LNCaP clone FGC (cell line): Measurements from ENCODE around the gene NOD2.

Experiments
- DNase-seq: peaks from one replicate; pipeline ENCODE4 v3.0.0-alpha.2; 2011; ENCODE audit warnings: low read depth
- H3K4me3 ChIP-seq: 2 replicates; pipeline ENCODE4 v1.5.1; 2011; ENCODE audit warnings: mild to moderate bottlenecking, low read depth, low read length, control low read depth
- TF ChIP-seq, protein P1 (sequence below): IDR thresholded peaks from 2 replicates; pipeline ENCODE4 v1.5.1; 2012; ENCODE audit warnings: mild to moderate bottlenecking; ENCODE audit not compliant: control insufficient read depth, insufficient read depth; ENCODE audit errors: extremely low read depth

NOD2 gene

DNA sequence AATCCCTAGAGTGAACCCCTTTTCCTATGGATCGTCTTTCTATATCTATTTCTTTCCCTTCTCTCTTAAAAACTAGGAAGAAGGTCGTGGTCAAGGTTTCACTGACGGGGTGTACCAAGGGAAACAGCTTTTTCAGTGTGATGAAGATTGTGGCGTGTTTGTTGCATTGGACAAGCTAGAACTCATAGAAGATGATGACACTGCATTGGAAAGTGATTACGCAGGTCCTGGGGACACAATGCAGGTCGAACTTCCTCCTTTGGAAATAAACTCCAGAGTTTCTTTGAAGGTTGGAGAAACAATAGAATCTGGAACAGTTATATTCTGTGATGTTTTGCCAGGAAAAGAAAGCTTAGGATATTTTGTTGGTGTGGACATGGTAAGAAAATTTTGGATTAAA, 58.1 kb downstream of the NOD2 start:
- TF ChIP-seq, protein P1, sequence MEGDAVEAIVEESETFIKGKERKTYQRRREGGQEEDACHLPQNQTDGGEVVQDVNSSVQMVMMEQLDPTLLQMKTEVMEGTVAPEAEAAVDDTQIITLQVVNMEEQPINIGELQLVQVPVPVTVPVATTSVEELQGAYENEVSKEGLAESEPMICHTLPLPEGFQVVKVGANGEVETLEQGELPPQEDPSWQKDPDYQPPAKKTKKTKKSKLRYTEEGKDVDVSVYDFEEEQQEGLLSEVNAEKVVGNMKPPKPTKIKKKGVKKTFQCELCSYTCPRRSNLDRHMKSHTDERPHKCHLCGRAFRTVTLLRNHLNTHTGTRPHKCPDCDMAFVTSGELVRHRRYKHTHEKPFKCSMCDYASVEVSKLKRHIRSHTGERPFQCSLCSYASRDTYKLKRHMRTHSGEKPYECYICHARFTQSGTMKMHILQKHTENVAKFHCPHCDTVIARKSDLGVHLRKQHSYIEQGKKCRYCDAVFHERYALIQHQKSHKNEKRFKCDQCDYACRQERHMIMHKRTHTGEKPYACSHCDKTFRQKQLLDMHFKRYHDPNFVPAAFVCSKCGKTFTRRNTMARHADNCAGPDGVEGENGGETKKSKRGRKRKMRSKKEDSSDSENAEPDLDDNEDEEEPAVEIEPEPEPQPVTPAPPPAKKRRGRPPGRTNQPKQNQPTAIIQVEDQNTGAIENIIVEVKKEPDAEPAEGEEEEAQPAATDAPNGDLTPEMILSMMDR: no peak
- no peak overlapping the region for H3K4me3 ChIP-seq
- no peak for DNase-seq

DNA sequence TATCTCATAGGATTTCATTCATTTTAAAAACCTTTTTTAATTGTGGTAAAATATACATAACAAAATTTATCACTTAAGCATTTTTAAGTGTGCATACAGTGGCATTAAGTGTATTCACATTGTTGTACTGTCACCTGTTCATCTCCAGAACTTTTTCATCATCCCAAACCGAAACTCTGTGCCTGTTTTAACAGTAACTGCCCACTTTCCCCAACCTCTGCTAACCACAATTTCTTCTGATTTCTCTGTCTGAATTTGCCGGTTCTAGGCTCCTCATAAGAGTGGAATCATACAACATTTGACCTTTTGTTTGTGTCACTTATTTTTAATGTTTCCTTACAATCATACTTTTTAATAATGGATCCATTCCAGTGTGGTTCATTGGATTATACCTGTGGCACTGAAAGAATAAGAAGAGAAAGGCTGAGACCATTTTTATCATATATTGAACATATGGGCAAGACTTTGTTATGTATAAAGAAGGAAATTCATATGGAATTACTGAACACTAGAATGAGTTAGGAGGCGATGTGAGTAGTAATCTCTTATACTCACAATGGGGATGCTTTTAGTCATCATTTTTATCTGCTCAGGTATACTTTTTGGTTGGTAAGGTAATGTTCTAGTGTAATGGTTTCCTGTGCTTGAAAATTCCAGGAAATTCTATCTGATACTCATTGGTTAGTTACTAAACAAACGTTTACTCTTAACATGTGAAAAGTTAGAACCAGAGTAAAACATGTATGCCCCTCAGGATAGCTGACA, 59.2 kb downstream of the NOD2 start:
- DNase-seq: no peak
- TF ChIP-seq, protein P1: no peak
- H3K4me3 ChIP-seq: no peak overlapping the region

DNA sequence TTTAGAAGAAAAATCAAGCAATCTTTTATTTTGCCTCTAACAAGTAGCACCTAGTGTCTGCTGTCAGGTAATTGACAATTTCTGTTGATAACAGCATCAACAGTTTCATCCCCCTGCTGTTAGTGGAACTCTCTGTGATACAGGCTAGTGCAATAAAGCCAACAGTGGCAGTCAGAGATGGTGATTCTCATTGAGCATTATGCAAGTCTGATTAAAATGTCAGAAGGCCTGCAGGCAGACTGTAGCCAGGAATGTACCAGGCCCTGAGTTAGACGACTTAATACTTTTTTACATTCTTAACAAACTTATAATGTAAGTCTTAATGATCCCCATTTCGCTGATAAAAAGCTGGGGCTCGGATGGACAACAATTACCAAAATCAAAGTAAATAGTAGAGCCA, 63.1 kb downstream of the NOD2 start:
- no peak for DNase-seq
- no peak overlapping the region for H3K4me3 ChIP-seq
- TF ChIP-seq, protein P1: no peak

- TF ChIP-seq, protein P1: no peak
- DNase-seq: no peak
- H3K4me3 ChIP-seq: no peak overlapping the region
These were observed 67.9 kb downstream of the NOD2 start for GRCh38 chr16:50761267-50761666.

DNA sequence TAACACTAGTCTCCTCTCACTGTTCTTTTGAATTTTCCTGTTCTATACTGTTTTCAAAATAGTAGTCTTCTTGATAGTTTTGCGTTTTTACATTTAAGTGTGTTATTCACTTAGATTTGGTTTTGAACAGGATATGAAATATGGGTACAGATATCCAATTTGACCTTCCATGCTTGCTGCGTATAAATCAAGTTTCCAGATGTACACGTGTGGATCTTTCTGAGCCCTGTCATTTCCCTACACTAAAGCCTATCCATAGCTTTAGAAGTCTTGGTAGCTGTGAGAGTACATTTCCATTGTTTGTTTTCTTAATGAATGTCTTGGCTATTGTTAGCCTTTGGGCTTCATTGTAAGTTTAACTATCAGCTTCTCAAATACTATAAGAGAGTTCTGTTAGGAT, 68.8 kb downstream of the NOD2 start:
- TF ChIP-seq, protein P1: no peak

GRCh38 chr16:50763211-50763610, 69.8 kb downstream of the NOD2 start:
- no peak overlapping the region for H3K4me3 ChIP-seq
- TF ChIP-seq, protein P1: no peak
- no peak for DNase-seq

More for the DNA sequence above, 68.8 kb downstream of the NOD2 start:
- H3K4me3 ChIP-seq: no peak overlapping the region
- DNase-seq: no peak

- TF ChIP-seq, protein P1: no peak
- H3K4me3 ChIP-seq: no peak overlapping the region
- no peak for DNase-seq
These were observed 71.9 kb downstream of the NOD2 start for GRCh38 chr16:50765260-50765659.
